GM19239 (cell line): Measurements from ENCODE around the gene ITCH.

Source experiments
- DNase-seq: peaks from one replicate; pipeline ENCODE4 v3.0.0; 2011; ENCODE audit warnings: low spot score; ENCODE audit not compliant: insufficient read length
- FAIRE-seq: peaks from 2 replicates; lab custom pipeline; 2011; peaks lifted over from hg19 to GRCh38; lab: Jason Lieb, UNC

ITCH gene

GRCh38 chr20:34522969-34523871 lies 160.1 kb downstream of the ITCH start:
- DNase-seq (no peak), FAIRE-seq (no peak)

DNA sequence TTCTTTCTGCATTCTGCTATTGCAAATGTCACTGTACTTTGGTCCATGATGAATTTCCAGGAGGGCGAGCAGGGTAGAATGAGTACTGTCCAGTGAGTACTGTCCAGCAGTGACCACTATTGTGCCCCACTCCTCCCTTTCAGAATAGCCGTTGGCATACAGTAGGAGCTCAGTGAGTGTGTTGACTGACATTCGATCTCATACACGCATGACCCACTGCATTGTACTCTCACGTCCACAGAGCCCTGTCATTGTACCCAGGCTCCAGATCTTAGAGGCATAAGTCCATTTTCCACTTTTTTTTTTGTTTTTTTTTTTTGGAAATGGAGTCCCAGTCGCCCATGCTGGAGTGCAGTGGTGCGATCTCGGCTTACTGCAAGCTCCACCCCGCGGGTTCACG lies 161.4 kb downstream of the ITCH start:
- no peak for DNase-seq
- no peak for FAIRE-seq

DNA sequence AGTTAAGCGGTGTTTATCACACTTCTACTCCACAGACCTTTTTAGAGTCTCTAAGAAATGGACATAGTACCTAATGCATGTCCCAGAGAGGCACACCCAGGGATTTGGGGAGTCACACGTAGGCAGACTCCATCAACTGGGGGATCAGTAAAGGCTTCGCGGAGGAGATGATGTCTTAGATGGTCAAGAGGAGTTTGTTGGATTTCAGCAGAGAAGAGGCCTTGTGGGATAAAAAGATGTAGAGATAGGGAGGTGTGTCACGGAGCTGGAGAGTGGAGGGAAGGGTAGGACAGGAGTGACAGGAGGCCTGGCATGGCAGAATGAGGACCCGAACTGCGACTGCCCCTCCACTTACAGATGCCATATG lies 162.3 kb downstream of the ITCH start:
- DNase-seq: no peak
- no peak for FAIRE-seq

GRCh38 chr20:34525709-34526416 lies 162.8 kb downstream of the ITCH start:
- FAIRE-seq (no peak), DNase-seq (no peak)

DNA sequence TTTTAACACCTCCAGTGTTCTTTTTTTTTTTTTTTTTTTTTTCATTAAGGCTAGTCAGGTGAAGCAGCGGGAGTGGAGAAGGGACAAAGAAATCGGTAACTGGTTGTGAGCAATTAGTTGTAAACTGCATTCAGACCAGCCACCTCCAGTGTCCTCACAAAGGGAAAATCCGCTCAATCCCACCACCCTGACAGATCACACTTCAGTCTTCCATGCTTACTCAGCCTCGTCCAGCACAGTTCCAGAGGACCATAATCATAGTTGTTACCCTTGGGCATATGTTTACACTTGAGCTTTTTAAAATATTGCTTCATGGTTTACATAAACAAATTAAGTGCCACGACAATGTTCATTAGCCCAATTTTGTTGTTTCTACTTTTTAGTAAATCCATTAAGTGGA lies 163.4 kb downstream of the ITCH start:
- FAIRE-seq (no peak), DNase-seq (no peak)

DNA sequence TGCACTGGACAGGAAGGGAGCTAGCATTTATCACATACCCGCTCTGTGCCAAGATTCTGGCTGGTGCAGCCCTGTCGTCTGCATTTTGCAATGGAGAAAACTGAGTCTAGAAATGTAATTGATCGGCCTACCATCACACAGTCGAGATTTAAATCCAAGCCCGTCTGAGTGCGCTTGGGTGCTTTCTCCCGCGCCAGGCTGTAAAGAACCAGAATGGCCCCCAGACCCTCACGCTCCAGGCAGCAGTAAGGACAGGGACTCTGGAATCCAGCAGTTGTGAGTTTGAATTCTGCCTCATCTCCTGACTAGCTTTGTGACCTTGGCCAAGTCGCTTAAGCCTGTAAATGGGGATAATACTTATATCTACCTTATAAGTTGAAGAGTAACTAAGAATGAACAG lies 163.9 kb downstream of the ITCH start:
- FAIRE-seq (no peak), DNase-seq (no peak)

GRCh38 chr20:34528921-34529297 lies 165.8 kb downstream of the ITCH start:
- FAIRE-seq (no peak), DNase-seq (no peak)

DNA sequence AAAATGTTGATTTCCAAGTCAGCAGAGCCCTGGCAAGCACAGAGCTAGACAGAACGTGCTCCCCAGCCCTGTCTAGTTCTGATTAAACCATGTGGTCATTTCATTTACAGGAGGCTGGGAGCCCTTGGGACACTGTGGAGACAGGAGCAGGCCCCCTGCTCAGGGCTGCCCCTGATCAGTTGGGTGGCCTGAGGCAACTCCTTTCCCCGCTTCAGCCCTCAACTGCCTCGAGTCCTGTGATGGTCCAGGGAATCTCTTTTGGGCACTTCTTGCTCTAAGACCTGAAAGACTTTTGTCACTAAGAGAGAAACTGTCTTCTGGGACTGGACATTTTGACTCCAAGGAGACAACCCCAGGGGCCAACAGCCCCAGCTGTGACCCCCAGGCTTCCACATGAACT lies 166.7 kb downstream of the ITCH start:
- no peak for FAIRE-seq
- no peak for DNase-seq

DNA sequence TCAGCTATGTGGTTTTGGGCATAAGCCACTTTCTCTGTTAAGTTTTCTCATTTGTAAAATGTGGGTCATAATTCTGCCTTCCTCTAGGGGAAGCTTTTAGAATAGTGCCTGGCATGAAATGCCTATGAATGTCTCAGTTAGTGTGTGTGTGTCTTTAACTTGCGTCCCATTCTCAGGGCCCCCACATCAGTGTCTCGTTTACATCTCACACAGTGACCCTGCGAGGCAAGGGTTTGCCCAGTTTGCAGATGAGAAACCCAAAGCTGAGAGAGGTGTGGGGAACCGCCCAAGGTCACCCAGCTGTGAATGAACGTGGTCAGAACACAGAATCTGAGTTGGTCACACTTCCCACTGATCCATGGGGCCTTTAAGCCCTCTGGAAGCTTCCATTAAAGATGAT lies 167.3 kb downstream of the ITCH start:
- DNase-seq: no peak
- no peak for FAIRE-seq

DNA sequence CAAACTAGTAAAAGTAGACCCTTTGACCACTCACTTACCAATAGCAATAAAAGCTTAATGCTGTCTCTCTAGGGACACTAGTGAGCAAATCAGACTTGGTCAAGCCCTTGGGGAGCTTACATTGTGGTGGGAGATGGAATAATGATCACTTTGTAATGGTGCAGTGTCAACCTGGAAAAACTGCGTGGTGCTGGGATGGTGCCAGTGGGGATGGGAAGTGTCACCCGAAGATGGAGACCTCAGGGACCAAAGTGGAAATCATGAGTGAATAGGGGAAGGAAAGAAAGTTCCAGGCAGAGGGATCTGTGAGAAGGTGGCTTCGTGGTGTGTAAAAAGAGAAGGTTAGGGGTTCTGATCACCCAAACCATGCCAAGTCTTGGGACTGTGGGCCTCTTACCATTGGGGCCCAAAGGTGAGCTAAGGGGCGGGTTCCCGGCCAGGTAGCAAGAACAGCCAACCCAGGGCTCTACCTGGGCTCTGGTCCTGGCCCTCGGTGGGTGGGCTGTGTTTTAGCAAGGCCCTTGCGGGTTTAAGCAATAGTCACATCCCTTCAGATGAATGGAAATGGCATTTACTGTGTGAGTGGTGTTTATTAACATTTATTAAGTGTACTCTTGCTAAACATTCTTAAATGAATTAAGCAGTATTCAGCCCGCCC lies 168.7 kb downstream of the ITCH start:
- no peak for DNase-seq
- FAIRE-seq: no peak

DNA sequence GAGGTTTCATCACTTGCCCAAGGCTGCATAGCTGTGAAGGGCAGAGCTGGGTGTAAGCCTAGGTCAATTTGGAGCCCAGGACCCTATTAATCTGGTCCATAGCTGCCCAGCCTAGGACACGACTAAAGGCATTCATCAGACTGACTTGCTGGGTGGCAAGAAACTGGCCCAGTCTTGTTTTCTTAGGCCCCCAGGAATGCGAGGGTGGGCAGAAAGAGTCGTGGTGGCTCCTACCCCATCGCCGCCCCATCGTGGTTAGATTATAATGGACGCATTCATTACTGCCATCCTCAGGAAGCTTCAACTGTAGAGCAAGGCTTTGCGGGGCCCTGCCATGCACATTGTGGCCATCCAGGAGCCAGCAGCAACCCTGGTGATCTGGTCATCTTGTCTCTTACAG lies 169.2 kb downstream of the ITCH start:
- DNase-seq (no peak), FAIRE-seq (no peak)

- FAIRE-seq (no peak), DNase-seq (no peak)
These were observed 169.7 kb downstream of the ITCH start for GRCh38 chr20:34532756-34533155.

DNA sequence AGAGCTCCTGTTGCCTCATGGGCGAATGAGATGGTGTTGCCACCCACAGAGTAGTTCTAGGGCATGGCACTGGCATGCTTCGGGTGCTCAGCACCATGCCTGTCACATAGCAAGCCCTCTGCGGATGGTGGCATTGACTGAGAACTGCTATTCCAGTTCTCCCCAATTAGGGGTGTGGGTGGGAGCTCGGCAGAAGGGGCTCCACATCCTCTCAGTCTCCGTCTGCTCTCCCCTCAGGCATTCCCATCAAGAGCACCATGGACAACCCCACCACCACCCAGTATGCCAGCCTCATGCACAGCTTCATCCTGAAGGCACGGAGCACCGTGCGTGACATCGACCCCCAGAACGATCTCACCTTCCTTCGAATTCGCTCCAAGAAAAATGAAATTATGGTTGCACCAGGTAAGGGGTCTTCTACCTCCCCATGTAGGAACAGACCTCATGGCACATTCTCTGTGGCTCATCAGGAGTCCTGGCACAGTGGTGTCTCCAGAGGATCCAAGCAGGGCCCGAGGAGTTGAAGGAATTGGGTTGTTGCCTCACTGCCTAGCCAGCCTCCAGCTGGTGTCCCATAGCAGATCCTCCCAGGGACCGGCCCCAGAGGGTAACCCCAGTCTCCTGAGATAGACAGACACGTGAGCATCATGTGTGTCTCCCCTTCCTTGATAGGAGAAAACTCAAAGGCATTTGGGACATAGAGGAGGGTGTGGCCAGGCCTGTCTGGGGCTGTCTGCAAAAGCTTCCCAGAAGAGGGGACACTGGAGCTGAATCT lies 171.5 kb downstream of the ITCH start:
- DNase-seq: no peak
- no peak for FAIRE-seq

GRCh38 chr20:34535301-34535840 lies 172.3 kb downstream of the ITCH start:
- no peak for FAIRE-seq
- no peak for DNase-seq

- FAIRE-seq (no peak), DNase-seq (no peak)
These were observed 172.8 kb downstream of the ITCH start for GRCh38 chr20:34535857-34536256.

DNA sequence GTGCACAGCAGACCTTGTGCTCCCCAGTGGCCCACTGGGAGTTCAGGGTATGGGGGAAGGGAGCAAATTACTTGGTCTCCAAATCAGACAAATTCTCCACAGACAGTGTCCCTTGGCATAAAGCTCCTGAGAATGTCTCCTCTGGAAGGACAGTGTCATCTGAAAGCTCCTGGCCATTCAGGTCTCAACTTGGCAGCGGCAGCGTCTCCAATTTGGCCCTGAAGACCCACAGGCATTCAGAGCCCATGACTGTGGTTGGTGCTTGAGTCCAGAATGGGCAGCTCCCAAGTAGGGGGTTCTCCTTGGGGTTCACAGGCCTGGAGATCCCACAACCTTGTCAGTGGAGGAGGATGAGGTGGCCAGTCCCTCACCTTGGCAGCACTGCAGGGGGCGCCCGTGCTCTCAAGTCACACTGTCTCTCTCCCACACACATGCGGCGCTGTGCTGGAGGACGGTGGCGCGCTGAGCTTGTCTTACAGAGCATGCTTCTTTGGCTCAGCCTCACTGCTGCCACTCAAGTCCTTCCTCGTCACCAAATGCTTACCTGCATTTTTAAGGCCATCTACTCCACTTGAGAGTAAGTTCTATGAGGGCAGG lies 173.8 kb downstream of the ITCH start:
- FAIRE-seq (no peak), DNase-seq (no peak)

GRCh38 chr20:34537651-34538050 lies 174.6 kb downstream of the ITCH start:
- no peak for FAIRE-seq
- no peak for DNase-seq

- peak; percentile 54 for DNase-seq
- FAIRE-seq: peak; percentile 8
These were observed 175.6 kb downstream of the ITCH start for GRCh38 chr20:34538671-34539123.

DNA sequence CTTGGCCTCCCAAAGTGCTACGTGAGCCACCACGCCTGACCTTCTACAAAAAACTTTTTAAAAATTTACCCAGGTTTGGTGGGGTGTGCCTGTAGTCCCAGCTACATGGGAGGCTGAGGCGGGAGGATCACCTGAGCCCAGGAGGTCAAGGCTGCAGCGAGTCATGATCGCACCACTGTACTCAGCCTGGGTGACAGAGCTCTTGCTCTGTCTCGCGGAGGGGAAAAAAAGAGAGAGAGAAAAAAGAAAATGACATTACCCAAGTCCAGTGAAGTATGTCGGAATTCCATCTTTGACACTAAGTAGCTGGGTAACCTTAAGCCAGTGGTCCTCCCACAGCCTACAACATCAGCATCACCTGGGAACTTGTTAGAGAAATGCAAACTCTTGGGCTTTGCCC lies 176.7 kb downstream of the ITCH start:
- FAIRE-seq (no peak), DNase-seq (no peak)
